Endothelial cell (in vitro differentiated cells): ENCODE results near the gene IL34. TPM values are rescaled to one million over a fixed set of nuclear protein-coding genes. Genes with fewer than 3 reads are reported as not detected.

Experiments used
- DNase-seq: peaks from one replicate; pipeline ENCODE4 v3.0.0; 2021; ENCODE audit warnings: low spot score
- H3K27ac Mint-ChIP-seq: one replicate; pipeline ENCODE4 v1.8.0; 2021; ENCODE audit warnings: mixed read lengths, inconsistent platforms; ENCODE audit not compliant: unreplicated experiment
- H3K27me3 Mint-ChIP-seq: one replicate; pipeline ENCODE4 v1.8.0; 2021; ENCODE audit warnings: mild to moderate bottlenecking, moderate library complexity, mixed read lengths, inconsistent platforms; ENCODE audit not compliant: unreplicated experiment
- H3K36me3 Mint-ChIP-seq: one replicate; pipeline ENCODE4 v1.8.0; 2021; ENCODE audit warnings: mild to moderate bottlenecking, low read depth, mixed read lengths, inconsistent platforms; ENCODE audit not compliant: unreplicated experiment
- H3K4me1 Mint-ChIP-seq: one replicate; pipeline ENCODE4 v1.8.0; 2021; ENCODE audit warnings: mild to moderate bottlenecking, mixed read lengths, inconsistent platforms; ENCODE audit not compliant: unreplicated experiment
- H3K4me3 Mint-ChIP-seq: one replicate; pipeline ENCODE4 v1.8.0; 2021; ENCODE audit warnings: mild to moderate bottlenecking, mixed read lengths, inconsistent platforms; ENCODE audit not compliant: unreplicated experiment
- H3K9me3 Mint-ChIP-seq: one replicate; pipeline ENCODE4 v1.8.0; 2021; ENCODE audit warnings: mixed read lengths, inconsistent platforms; ENCODE audit not compliant: unreplicated experiment
- CTCF ChIP-seq: fragments of 200-600 bp; sonication (generic); IDR thresholded peaks from one replicate; pipeline ENCODE4 v1.5.0; 2021; ENCODE audit warnings: antibody characterized with exemption; ENCODE audit not compliant: unreplicated experiment
- total RNA-seq: library from RNA; stranded (reverse); fragmentation: NEBNext Ultra II Directional; extraction: Animal tissue kit (Norgen Biotek cat#: 25700); gene quantifications from one replicate; pipeline ENCODE4 v1.2.1, GENCODE V29; 2021; ENCODE audit not compliant: unreplicated experiment

Gene IL34
- total RNA-seq, 1 donor from 2014 or later: 1.6 TPM

GRCh38 chr16:70649300-70649699, 2.9 kb downstream of the IL34 start:
- Mint-ChIP-seq H3K4me3 (no peak overlapping the region), H3K4me1 (no peaks in the 10 kb centered on the region), H3K36me3 (peaks cover 5% of the 10 kb centered on the region), H3K9me3 (peaks cover 8% of the 10 kb centered on the region), H3K27ac (no peak overlapping the region), H3K27me3 (no peaks in the 10 kb centered on the region)
- no peak for DNase-seq
- TF ChIP-seq CTCF: no peak

- no peak for TF ChIP-seq CTCF
- no peak for DNase-seq
- Mint-ChIP-seq H3K36me3 (peaks cover 5% of the 10 kb centered on the region), H3K27ac (no peak overlapping the region), H3K9me3 (peaks cover 8% of the 10 kb centered on the region), H3K4me3 (no peak overlapping the region), H3K27me3 (no peaks in the 10 kb centered on the region), H3K4me1 (no peaks in the 10 kb centered on the region)
These were observed 3.9 kb downstream of the IL34 start for GRCh38 chr16:70650216-70650615.

GRCh38 chr16:70651524-70651923, 5.2 kb downstream of the IL34 start:
- Mint-ChIP-seq H3K4me1 (no peaks in the 10 kb centered on the region), H3K4me3 (no peak overlapping the region), H3K27ac (no peak overlapping the region), H3K9me3 (peaks cover 8% of the 10 kb centered on the region), H3K36me3 (peaks cover 5% of the 10 kb centered on the region), H3K27me3 (no peaks in the 10 kb centered on the region)
- TF ChIP-seq CTCF: no peak
- no peak for DNase-seq

- H3K4me3 Mint-ChIP-seq: no peak overlapping the region
- H3K36me3 Mint-ChIP-seq: peaks cover 5% of the 10 kb centered on the region
- H3K4me1 Mint-ChIP-seq: no peaks in the 10 kb centered on the region
- no peak for DNase-seq
- no peak for TF ChIP-seq CTCF
- H3K9me3 Mint-ChIP-seq: peaks cover 8% of the 10 kb centered on the region
- H3K27ac Mint-ChIP-seq: no peak overlapping the region
- H3K27me3 Mint-ChIP-seq: no peaks in the 10 kb centered on the region
These were observed 6.0 kb downstream of the IL34 start for GRCh38 chr16:70652322-70652721.

- TF ChIP-seq CTCF: no peak
- Mint-ChIP-seq H3K9me3 (peaks cover 4% of the 10 kb centered on the region), H3K4me3 (no peak overlapping the region), H3K4me1 (no peaks in the 10 kb centered on the region), H3K36me3 (peaks cover 5% of the 10 kb centered on the region), H3K27ac (no peak overlapping the region), H3K27me3 (peaks cover 3% of the 10 kb centered on the region)
- DNase-seq: no peak
These were observed 7.0 kb downstream of the IL34 start for GRCh38 chr16:70653406-70653805.
